ENCODE results near the gene PTGER2. TPM values are rescaled to one million over a fixed set of nuclear protein-coding genes. Genes with fewer than 3 reads are reported as not detected.

PTGER2 gene
- total RNA-seq, 1 donor from 2014 or later = under 0.01 TPM

GRCh38 chr14:52366796-52367315, 52.7 kb downstream of the PTGER2 start:
- TF ChIP-seq CTCF (IDR thresholded peaks at IDR 0.05; ENCODE audit: insufficient read depth, low read length, severe bottlenecking) = no peak
- FAIRE-seq = no peak
- no peak overlapping the region for H3K4me3 ChIP-seq (ENCODE audit: low read depth, low read length)
- H3K27me3 ChIP-seq (ENCODE audit: control insufficient read depth, insufficient read depth, low read length) = no peaks in the 10 kb centered on the region
- DNase-seq (ENCODE audit: low read depth) = no peak
- no peaks in the 10 kb centered on the region for H3K36me3 ChIP-seq (ENCODE audit: control insufficient read depth, insufficient read depth, low read length)

- TF ChIP-seq CTCF (IDR thresholded peaks at IDR 0.05; ENCODE audit: insufficient read depth, low read length, severe bottlenecking) = no peak
- Histone ChIP-seq H3K27me3 (ENCODE audit: control insufficient read depth, insufficient read depth, low read length) (no peaks in the 10 kb centered on the region), H3K36me3 (ENCODE audit: control insufficient read depth, insufficient read depth, low read length) (no peaks in the 10 kb centered on the region), H3K4me3 (ENCODE audit: low read depth, low read length) (no peak overlapping the region)
- DNase-seq (ENCODE audit: low read depth) (no peak), FAIRE-seq (no peak)
Measured at GRCh38 chr14:52369305-52369801, 55.2 kb downstream of the PTGER2 start.

GRCh38 chr14:52370406-52370935, 56.4 kb downstream of the PTGER2 start:
- Histone ChIP-seq H3K4me3 (ENCODE audit: low read depth, low read length) (no peak overlapping the region), H3K27me3 (ENCODE audit: control insufficient read depth, insufficient read depth, low read length) (no peaks in the 10 kb centered on the region), H3K36me3 (ENCODE audit: control insufficient read depth, insufficient read depth, low read length) (no peaks in the 10 kb centered on the region)
- FAIRE-seq (peak; percentile 28), DNase-seq (ENCODE audit: low read depth) (peak; percentile 70)
- TF ChIP-seq CTCF (IDR thresholded peaks at IDR 0.05; ENCODE audit: insufficient read depth, low read length, severe bottlenecking) = no peak

GRCh38 chr14:52377940-52378339, 63.8 kb downstream of the PTGER2 start:
- TF ChIP-seq CTCF (IDR thresholded peaks at IDR 0.05; ENCODE audit: insufficient read depth, low read length, severe bottlenecking) = no peak
- no peak overlapping the region for H3K4me3 ChIP-seq (ENCODE audit: low read depth, low read length)
- H3K36me3 ChIP-seq (ENCODE audit: control insufficient read depth, insufficient read depth, low read length) = no peaks in the 10 kb centered on the region
- DNase-seq (ENCODE audit: low read depth) = no peak
- no peaks in the 10 kb centered on the region for H3K27me3 ChIP-seq (ENCODE audit: control insufficient read depth, insufficient read depth, low read length)
- no peak for FAIRE-seq

Other genes with a start within 250 kb of the PTGER2 start
- gene NID2, start 245.3 kb upstream of the PTGER2 start, total RNA-seq = 0.38 and 3.9 TPM in 2 replicates
- not detected in 2 replicates for gene PTGDR, start 46.6 kb upstream of the PTGER2 start, total RNA-seq
- 0.79 and 1.0 TPM in 2 replicates for gene TXNDC16, start 238.2 kb downstream of the PTGER2 start, total RNA-seq
- under 0.01 and 0.26 TPM in 2 replicates for gene GPR137C, start 238.5 kb downstream of the PTGER2 start, total RNA-seq

Measured in bronchial epithelial cell (primary cell).